Stimulated activated naive B cell treated with anti-CD40 and anti-IgM and Interleukin-4, amounts not matched to agents 10 μg/mL and 1 μg/mL and 100 μg/mL, for 72 hours (primary cell): ENCODE data around the gene ITGA3.

ENCODE experiments used
- ATAC-seq, 2 donors: fragments of 150-1000 bp; cut with Tn5 transposase; replicated peaks; 2 replicates each; pipeline ENCODE4 v1.10.0; 2021; ENCODE audit warnings: moderate library complexity in 1 of 2
- DNase-seq: peaks from one replicate; pipeline ENCODE4 v3.0.0; 2021
- H3K27ac Mint-ChIP-seq: one replicate; pipeline ENCODE4 v1.8.0; 2022; ENCODE audit warnings: mild to moderate bottlenecking, mixed read lengths
- H3K27me3 Mint-ChIP-seq, 2 donors: one replicate each; pipeline ENCODE4 v1.8.0; 2022; ENCODE audit warnings: mixed read lengths in 2 of 2
- H3K36me3 Mint-ChIP-seq, 2 donors: one replicate each; pipeline ENCODE4 v1.8.0; 2022; ENCODE audit warnings: mixed read lengths in 2 of 2, mild to moderate bottlenecking in 1 of 2
- H3K4me1 Mint-ChIP-seq, 2 donors: one replicate each; pipeline ENCODE4 v1.8.0; 2022; ENCODE audit warnings: mixed read lengths in 2 of 2, mild to moderate bottlenecking in 1 of 2
- H3K4me3 Mint-ChIP-seq, 2 donors: one replicate each; pipeline ENCODE4 v1.8.0; 2022; ENCODE audit warnings: mild to moderate bottlenecking in 2 of 2, mixed read lengths in 2 of 2, moderate library complexity in 1 of 2
- H3K9me3 Mint-ChIP-seq, 2 donors: one replicate each; pipeline ENCODE4 v1.8.0; 2022; ENCODE audit warnings: mixed read lengths in 2 of 2, mild to moderate bottlenecking in 1 of 2

The ITGA3 gene

DNA sequence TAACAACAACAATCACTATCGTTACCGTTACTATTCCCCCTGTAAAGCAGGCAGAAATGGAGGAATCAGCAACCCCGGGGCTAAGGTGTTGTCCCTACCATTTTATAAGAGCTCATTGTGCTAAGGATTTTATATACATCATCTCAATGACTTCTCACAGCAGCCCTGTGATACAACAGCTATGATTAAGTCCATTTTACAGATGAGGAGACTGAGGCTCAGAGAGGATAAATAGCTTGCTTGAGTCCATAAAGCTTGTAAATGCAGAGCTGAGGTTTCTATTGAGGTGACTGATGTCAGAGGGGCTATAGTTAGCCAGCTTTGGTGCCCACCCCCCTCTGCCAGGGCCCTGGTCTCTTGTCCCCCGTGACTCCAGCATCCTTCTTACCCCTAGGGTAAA lies 22.5 kb downstream of the ITGA3 start:
- Mint-ChIP-seq H3K27me3 (peaks cover 15 to 59% of the 10 kb centered on the region in 2 donors), H3K9me3 (no peaks in the 10 kb centered on the region), H3K27ac (no peak overlapping the region), H3K4me3 (no peak overlapping the region), H3K4me1 (peaks cover 0 to 3% of the 10 kb centered on the region in 2 donors), H3K36me3 (no peaks in the 10 kb centered on the region)
- ATAC-seq, result no peak
- no peak for DNase-seq

DNA sequence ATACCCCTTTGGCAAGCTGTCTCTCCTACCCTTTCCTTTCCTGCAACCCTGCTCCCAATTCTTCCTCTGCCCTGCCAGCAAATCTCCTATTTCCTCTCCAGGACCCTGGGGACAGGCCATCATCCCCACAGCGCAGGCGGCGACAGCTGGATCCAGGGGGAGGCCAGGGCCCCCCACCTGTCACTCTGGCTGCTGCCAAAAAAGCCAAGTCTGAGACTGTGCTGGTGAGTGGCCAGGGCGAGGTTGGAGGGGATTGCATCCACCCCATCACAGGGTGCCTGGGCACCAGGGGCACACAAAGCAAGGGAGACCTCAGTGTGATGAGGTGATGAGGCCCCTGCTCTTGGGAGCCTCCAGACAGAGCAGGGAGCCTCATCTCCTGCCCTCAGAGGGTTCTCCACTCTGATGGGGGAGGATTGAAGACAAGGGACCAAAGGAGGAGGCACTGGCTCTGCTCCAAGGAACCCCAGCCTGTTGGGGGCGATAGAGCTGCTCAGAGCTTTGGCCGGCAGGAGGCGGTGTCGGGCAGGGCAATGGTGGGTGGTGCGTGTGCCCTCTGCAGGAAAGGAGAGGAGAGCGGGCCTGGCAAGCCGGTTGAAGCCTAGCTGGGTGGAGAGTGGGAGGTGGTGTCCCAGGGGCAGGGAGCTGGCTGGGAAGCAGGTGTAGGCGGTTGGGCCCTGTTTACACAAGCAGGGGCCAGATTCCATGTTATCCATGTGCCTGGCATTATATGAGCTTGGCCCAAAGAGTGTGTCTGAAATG lies 23.6 kb downstream of the ITGA3 start:
- Mint-ChIP-seq H3K36me3 (no peaks in the 10 kb centered on the region), H3K4me3 (no peak overlapping the region), H3K9me3 (no peaks in the 10 kb centered on the region), H3K4me1 (peaks cover 0 to 3% of the 10 kb centered on the region in 2 donors), H3K27me3 (peaks cover 15 to 53% of the 10 kb centered on the region in 2 donors), H3K27ac (no peak overlapping the region)
- DNase-seq, result no peak
- ATAC-seq, result no peak

DNA sequence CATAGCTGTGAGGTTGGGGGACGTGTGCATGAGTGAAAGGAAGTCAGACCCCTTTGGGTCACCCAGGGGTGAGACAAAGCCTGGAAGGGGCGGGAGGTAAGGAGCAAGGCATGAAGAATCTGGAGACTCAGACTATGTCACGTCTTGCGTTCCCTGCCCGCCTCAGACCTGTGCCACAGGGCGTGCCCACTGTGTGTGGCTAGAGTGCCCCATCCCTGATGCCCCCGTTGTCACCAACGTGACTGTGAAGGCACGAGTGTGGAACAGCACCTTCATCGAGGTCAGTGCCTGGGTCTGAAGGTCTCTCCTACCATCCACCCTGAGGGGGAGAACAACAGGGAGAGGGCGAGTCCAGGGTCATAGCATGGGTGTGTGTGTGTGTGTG lies 24.2 kb downstream of the ITGA3 start:
- DNase-seq (no peak), ATAC-seq (no peak)
- peaks cover 15 to 47% of the 10 kb centered on the region in 2 donors for H3K27me3 Mint-ChIP-seq
- peaks cover 0 to 3% of the 10 kb centered on the region in 2 donors for H3K4me1 Mint-ChIP-seq
- H3K27ac Mint-ChIP-seq, result no peak overlapping the region
- no peaks in the 10 kb centered on the region for H3K36me3 Mint-ChIP-seq
- H3K4me3 Mint-ChIP-seq, result no peak overlapping the region
- H3K9me3 Mint-ChIP-seq, result no peaks in the 10 kb centered on the region

DNA sequence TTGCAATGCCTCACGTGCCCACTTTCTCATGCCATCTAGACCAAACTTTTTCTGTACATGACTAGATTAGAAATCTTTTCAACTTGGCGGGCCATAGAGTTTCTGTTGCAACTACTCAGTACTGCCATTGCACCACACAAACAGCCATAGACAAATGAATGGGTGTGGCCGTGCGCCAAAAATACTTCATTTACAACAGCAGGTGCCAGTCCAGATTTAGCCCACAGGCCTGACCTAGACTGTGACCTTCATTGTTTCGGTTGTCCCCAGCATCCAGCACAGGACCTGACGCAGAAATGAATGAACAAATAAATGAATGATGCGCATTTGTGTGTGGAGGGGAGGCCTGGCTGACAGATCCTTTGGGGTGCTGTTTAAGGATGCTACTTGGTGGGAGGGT lies 24.9 kb downstream of the ITGA3 start:
- Mint-ChIP-seq H3K36me3 (no peaks in the 10 kb centered on the region), H3K9me3 (no peaks in the 10 kb centered on the region), H3K27ac (no peak overlapping the region), H3K27me3 (peaks cover 11 to 40% of the 10 kb centered on the region in 2 donors), H3K4me3 (no peak overlapping the region), H3K4me1 (peaks cover 0 to 3% of the 10 kb centered on the region in 2 donors)
- no peak for DNase-seq
- no peak for ATAC-seq

DNA sequence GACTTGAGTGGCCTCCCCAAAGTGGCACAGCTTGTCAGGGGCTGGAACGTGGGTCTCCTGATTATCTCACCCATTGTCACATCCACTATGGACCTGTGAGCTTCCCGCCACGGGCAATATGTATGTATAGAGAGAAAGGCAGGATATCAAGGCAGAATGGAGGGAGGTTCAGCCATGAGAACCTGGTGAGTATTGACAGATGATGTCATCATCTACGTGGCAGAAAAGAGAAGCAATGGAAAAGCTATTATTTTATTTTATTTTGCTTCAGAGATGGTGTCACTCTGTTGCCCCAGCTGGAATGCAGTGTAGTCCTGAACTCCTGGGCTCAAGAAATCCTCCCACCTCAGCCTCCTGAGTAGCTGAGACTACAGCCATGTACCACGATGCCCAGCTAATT lies 25.8 kb downstream of the ITGA3 start:
- H3K27ac Mint-ChIP-seq, result no peak overlapping the region
- no peaks in the 10 kb centered on the region for H3K36me3 Mint-ChIP-seq
- DNase-seq, result no peak
- no peak for ATAC-seq
- peaks cover 0 to 3% of the 10 kb centered on the region in 2 donors for H3K4me1 Mint-ChIP-seq
- peaks cover 8 to 37% of the 10 kb centered on the region in 2 donors for H3K27me3 Mint-ChIP-seq
- no peak overlapping the region for H3K4me3 Mint-ChIP-seq
- H3K9me3 Mint-ChIP-seq, result no peaks in the 10 kb centered on the region

DNA sequence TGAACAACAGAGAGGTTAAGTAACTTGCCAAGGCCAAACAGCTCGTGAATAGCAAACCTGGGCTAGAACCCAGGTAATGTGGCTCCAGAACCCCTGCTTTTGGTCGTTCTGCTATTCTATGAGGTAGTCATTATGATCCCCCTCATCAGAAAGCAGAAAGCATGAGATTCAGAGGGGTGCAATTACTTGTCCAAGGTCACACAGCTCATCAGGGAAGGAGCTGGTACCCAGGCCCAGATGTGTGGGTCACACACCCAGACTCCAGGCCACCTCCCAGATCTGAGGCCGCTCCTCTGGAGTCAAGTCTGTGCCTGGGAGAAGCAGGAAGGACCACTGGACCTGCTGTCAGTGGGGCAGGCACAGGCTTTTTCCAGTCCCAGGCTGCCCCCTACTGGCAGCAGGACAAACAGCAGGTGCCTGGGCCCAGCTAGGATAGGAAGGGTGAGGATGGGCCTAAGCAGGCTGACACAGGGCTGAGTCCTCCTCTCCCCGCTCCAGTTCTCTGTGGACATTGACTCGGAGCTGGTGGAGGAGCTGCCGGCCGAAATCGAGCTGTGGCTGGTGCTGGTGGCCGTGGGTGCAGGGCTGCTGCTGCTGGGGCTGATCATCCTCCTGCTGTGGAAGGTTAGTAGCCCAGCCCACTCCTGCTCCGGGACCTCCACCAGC lies 31.5 kb downstream of the ITGA3 start:
- H3K4me1 Mint-ChIP-seq, result no peaks in the 10 kb centered on the region
- ATAC-seq (peak; percentile 94 to 97), DNase-seq (peak; percentile 65)
- peaks cover 0 to 2% of the 10 kb centered on the region in 2 donors for H3K36me3 Mint-ChIP-seq
- H3K4me3 Mint-ChIP-seq, result no peak overlapping the region
- H3K27ac Mint-ChIP-seq, result no peak overlapping the region
- peaks cover 14 to 28% of the 10 kb centered on the region in 2 donors for H3K27me3 Mint-ChIP-seq
- H3K9me3 Mint-ChIP-seq, result no peaks in the 10 kb centered on the region

DNA sequence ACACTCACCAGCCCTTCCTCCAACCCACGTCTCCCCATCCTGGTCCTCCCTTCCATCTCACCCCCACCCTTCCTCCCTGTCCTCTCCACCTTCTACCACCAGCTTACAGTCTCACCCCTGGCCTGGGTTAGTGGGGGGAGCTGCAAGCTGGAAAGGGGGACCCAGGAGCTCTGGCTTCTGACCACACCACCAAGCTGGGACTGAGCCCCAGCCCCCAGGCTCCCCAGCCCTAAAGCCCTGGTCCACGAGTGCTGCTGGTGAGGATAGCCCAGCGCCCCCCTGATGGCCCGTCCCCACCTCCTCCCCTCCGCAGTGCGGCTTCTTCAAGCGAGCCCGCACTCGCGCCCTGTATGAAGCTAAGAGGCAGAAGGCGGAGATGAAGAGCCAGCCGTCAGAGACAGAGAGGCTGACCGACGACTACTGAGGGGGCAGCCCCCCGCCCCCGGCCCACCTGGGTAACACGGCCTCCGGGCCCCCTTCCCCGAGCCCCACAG lies 32.0 kb downstream of the ITGA3 start:
- ATAC-seq (no peak), DNase-seq (no peak)
- Mint-ChIP-seq H3K4me1 (no peaks in the 10 kb centered on the region), H3K27me3 (peaks cover 14 to 28% of the 10 kb centered on the region in 2 donors), H3K4me3 (no peak overlapping the region), H3K27ac (no peak overlapping the region), H3K36me3 (peaks cover 0 to 2% of the 10 kb centered on the region in 2 donors), H3K9me3 (no peaks in the 10 kb centered on the region)

DNA sequence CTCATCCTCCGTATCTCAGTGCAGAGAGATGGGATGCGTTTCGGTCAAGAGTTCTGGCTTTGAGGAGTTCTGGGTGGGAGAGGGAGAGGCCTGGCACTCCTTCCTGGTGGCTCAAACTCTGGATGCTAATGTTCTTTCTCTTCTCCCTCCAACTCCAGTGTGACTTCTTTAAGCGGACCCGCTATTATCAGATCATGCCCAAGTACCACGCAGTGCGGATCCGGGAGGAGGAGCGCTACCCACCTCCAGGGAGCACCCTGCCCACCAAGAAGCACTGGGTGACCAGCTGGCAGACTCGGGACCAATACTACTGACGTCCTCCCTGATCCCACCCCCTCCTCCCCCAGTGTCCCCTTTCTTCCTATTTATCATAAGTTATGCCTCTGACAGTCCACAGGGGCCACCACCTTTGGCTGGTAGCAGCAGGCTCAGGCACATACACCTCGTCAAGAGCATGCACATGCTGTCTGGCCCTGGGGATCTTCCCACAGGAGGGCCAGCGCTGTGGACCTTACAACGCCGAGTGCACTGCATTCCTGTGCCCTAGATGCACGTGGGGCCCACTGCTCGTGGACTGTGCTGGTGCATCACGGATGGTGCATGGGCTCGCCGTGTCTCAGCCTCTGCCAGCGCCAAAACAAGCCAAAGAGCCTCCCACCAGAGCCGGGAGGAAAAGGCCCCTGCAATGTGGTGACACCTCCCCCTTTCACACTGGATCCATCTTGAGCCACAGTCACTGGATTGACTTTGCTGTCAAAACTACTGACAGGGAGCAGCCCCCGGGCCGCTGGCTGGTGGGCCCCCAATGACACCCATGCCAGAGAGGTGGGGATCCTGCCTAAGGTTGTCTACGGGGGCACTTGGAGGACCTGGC lies 33.3 kb downstream of the ITGA3 start:
- ATAC-seq (no peak), DNase-seq (no peak)
- Mint-ChIP-seq H3K27ac (no peak overlapping the region), H3K4me3 (no peak overlapping the region), H3K36me3 (peaks cover 0 to 2% of the 10 kb centered on the region in 2 donors), H3K4me1 (peaks cover 0 to under 1% of the 10 kb centered on the region in 2 donors), H3K27me3 (peaks cover 14 to 28% of the 10 kb centered on the region in 2 donors), H3K9me3 (no peaks in the 10 kb centered on the region)

DNA sequence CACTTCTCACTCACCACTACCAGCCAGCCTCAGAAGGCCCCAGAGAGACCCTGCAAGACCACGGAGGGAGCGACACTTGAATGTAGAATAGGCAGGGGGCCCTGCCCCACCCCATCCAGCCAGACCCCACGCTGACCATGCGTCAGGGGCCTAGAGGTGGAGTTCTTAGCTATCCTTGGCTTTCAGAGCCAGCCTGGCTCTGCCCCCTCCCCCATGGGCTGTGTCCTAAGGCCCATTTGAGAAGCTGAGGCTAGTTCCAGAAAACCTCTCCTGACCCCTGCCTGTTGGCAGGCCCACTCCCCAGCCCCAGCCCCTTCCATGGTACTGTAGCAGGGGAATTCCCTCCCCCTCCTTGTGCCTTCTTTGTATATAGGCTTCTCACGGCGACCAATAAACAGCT lies 34.2 kb downstream of the ITGA3 start:
- Mint-ChIP-seq H3K4me1 (peaks cover 4 to 6% of the 10 kb centered on the region in 2 donors), H3K9me3 (no peaks in the 10 kb centered on the region), H3K27ac (peak overlapping the region; percentile 33), H3K4me3 (no peak overlapping the region), H3K27me3 (peaks cover 14 to 28% of the 10 kb centered on the region in 2 donors), H3K36me3 (peaks cover 0 to 2% of the 10 kb centered on the region in 2 donors)
- no peak for ATAC-seq
- DNase-seq, result no peak

DNA sequence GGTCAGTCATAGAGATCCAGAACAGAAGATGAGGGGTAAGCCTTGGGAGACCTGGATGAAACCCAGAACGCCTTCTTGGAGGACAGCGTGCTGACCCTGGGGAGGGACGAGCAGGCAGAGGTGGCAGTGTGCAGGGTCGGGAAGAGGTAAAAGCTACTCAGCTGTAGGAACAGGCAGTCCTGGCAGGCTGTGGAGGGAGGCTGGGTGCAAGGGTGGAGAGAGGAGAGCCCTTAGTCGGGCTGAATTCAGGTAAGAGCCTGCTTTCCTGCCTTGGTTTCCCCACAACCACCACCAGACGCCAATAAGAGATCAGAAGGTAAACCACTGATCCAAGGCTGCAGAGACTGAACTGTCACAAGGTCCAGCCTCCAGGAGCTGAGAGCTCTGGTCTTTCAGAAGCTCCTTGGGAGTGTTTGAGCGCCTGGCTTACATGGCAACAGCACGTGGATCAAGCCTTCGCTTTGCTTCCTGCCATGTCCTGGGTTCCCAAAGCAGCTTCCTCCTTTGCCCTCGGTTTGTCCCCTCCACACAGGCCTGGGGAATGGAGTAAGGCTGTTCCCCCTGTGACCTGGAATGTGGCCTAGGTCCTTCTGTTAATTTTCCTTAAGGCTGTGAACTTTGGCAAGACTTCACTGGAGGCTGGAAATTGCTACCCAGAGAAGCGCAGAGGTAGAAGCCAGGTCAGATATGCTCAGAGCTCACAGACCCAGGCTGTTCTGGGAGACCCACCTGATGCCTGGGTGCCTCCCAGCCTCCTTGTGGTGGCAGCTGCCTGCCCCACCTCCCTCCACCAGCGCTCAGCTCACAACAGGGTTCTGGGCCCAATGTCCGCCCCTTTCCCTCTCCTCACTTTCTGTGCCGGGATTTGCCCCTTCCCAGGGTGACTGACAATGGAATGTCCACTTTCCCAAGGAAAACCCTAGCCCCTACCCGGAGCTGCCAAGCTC lies 35.3 kb downstream of the ITGA3 start:
- no peaks in the 10 kb centered on the region for H3K9me3 Mint-ChIP-seq
- H3K27me3 Mint-ChIP-seq, result peaks cover 14 to 28% of the 10 kb centered on the region in 2 donors
- H3K27ac Mint-ChIP-seq, result peak overlapping the region; percentile 3
- ATAC-seq (no peak), DNase-seq (no peak)
- H3K4me3 Mint-ChIP-seq, result no peak overlapping the region
- H3K4me1 Mint-ChIP-seq, result peaks cover 15 to 18% of the 10 kb centered on the region in 2 donors
- peaks cover 0 to 2% of the 10 kb centered on the region in 2 donors for H3K36me3 Mint-ChIP-seq

DNA sequence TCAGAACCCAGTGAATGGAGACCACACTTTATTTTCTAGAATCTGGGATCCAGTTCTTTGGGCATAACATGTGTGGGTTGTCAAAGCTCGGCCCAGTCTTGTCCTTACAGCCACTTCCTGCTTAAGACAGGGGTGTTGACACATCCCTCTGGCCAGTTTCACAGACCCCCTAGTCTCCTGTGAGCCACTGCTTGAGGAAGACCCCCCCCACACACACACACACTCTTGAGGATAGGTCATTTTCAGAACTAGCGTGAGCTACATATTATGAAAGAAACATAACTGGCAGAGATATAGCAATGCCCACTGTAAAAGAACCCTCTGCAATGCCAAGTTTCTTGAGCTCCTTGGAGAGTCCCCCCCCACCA lies 36.0 kb downstream of the ITGA3 start:
- Mint-ChIP-seq H3K36me3 (peaks cover 0 to 2% of the 10 kb centered on the region in 2 donors), H3K4me3 (no peak overlapping the region), H3K9me3 (no peaks in the 10 kb centered on the region), H3K27ac (no peak overlapping the region), H3K4me1 (peaks cover 20 to 24% of the 10 kb centered on the region in 2 donors), H3K27me3 (peaks cover 14 to 28% of the 10 kb centered on the region in 2 donors)
- ATAC-seq (no peak), DNase-seq (no peak)

DNA sequence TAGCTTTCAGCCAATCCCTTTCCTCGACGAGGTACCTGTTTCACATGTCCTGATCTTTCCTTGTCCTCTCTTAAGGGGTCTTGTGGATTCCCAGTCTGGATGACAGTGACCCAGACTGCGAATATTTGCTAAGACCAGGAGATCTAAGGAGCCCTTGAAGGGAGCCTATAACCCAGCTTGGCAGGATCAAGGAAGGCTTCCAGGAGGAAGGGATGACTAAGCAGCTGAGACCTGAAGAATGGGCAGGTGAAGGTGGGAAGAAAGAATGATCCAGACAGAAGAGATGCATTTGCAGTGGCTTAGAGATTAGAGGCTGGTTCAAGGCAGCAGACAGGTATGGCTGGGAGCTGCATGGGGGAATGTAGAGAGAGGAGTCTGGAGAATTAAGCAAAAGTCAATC lies 37.3 kb downstream of the ITGA3 start:
- no peaks in the 10 kb centered on the region for H3K9me3 Mint-ChIP-seq
- H3K27me3 Mint-ChIP-seq, result peaks cover 14 to 27% of the 10 kb centered on the region in 2 donors
- H3K4me1 Mint-ChIP-seq, result peaks cover 25 to 26% of the 10 kb centered on the region in 2 donors
- H3K36me3 Mint-ChIP-seq, result peaks cover 0 to 2% of the 10 kb centered on the region in 2 donors
- peak overlapping the region; percentile 70 for H3K27ac Mint-ChIP-seq
- ATAC-seq, result no peak
- no peak overlapping the region for H3K4me3 Mint-ChIP-seq
- no peak for DNase-seq

DNA sequence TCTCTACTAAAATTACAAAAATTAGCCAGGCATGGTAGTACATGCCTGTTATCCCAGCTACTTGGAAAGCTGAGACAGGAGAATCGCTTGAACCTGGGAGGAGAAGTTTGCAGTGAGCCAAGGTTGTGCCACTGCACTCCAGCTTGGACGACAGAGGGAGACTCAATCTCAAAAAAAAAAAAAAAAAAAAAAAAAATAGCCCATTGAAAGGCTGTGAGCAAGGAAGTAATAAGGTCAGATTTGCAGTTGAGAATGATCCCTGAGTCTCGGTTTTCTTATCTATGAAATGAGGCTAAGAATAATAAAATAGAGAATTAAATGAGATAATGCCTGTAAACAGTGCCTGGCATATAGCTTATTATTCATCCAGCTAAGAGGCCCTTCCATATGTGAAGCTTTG lies 37.9 kb downstream of the ITGA3 start:
- Mint-ChIP-seq H3K36me3 (peaks cover 2 to 3% of the 10 kb centered on the region in 2 donors), H3K4me3 (no peak overlapping the region), H3K9me3 (no peaks in the 10 kb centered on the region), H3K27me3 (peaks cover 8 to 22% of the 10 kb centered on the region in 2 donors), H3K4me1 (peaks cover 25 to 26% of the 10 kb centered on the region in 2 donors), H3K27ac (no peak overlapping the region)
- ATAC-seq (no peak), DNase-seq (no peak)
